Stimulated activated CD4-positive, alpha-beta T cell treated with anti-CD3 and anti-CD28 coated beads, Interleukin-4, amount 100 ng/mL, for 24 hours (primary cell): ENCODE data around the gene TMEM37.

Experiments used
- DNase-seq: peaks from one replicate; pipeline ENCODE4 v3.0.0-alpha.2; 2020

The TMEM37 gene

DNA sequence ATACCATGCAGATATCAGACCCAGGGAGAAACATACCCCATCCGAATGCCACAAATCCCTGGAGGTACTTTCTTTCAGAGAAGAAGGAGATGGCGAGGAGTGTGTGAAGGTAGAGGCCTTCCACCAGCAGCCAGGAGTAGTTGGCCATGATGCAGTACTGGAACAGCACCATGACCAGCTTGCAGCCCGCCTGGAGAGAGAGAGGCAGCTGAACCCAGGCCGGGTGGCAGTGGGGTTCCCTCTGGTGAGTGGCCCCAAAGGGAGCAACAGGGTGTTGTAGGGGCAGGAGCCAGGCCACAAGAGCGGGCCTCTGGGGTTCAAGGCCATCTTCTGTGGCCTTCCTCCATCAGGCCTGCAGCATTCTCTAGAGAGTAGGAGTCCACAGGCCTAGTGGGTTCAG, 30.2 kb downstream of the TMEM37 start:
- DNase-seq = no peak

DNA sequence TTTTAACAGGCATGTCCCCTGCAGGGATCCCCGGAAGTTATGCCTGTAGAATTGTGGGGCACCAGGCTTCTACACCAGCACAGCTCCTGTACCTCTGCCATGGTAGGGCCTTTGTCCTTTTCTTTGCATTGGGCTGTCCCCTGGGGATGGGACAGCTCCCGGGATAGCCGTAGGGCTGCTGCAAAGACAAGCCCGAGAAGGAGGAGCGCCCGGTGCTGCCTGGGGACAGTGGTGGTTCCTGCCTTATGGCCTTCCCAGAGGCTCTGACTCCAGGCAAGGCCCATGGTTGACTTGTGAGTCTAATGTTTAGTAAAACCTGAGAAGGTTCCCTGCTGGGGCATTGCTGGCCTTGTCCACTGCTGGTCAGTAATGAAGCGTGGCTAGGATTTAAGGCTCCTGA, 30.9 kb downstream of the TMEM37 start:
- DNase-seq = no peak

DNA sequence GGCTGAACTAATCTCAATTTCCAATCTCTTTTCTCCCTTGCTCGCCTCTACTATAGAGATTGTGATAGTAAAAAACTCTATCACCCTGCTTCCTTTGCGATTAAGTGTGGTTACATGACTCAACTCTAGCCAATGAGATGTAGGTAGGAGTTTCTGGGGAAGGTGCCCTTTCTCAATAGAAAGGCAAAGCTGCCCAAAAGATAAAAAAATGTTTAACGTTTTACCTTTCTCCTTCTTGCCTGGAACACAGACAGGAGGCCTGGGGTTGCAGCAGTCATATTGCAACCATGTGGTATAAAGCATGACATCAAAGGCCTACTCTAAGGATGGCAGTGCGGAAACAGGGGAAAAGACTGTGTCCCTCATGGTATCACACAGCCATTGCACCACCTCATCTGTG, 31.5 kb downstream of the TMEM37 start:
- DNase-seq = no peak

DNA sequence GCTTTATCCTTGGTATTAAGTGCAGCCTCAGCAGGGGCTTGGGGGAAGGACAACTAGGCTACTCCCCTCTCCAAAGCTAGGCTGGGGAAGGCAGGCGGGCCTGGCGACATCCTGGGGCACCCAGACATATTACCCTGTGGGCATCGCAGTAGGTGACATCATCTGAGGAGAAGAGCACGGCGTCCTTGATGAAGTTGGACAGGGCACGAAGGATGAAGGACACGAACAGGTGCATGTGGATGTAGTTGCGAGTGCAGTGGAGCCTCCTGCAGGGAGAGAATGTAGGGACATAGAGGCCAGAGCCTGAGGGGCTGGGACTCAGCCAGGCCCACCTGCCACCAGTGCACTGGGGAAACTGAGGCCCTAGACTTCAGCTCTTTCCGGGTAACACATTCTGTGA, 32.3 kb downstream of the TMEM37 start:
- DNase-seq = no peak

DNA sequence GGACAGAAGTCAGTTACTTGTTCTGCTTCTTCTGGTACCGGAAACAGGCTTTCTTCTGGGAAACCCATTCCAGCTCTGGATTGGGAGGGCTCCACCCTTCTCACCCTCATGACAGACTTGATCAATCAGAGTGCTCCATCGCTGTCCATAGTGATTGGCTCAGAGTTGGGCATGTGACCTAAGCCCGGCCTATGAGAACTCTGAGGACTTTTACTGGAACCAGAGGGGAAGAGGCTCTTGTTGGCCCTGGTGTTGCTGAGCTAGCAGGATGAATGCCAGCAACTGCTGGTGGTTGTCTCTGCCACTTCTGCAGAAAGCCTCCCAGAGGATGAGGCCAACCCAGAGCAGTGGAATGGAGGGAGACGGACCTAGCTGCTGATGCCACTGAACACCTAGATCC, 33.3 kb downstream of the TMEM37 start:
- DNase-seq = no peak

DNA sequence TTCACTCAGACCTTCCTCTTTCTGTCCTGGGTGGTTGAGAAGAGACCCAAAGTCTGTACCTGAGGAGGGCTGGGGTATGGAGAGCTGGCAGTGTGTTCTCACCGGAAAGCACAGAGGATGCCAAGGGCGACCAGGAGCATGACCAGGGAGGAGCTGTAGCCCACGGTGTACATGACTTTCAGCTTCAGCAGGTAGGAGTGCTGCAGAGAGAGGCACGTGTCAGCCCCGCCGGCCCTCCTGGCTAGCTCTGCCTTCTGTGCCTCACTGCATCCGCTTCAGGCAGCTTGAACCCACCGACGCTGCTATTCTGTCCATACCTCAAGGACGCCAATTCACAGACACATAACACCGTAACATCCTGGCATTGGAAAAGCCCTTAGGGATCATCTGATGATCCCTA, 34.0 kb downstream of the TMEM37 start:
- DNase-seq = no peak

DNA sequence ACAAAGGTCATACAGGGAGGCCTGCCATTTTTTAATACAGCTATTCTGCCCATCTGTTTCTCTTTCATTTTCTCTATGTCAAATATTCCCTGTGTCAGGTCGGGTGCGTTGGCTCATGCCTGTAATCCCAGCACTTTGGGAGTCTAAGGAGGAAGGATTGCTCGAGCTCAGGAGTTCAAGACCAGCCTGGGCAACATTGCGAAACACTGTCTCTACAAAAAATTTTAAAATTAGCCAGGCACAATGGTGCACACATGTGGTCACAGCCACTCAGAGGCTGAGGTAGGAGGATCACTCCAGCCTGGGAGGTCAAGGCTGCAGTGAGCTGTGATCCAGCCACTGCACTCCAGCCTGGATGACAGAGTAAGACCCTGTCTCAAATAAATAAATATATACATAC, 34.7 kb downstream of the TMEM37 start:
- no peak for DNase-seq

DNA sequence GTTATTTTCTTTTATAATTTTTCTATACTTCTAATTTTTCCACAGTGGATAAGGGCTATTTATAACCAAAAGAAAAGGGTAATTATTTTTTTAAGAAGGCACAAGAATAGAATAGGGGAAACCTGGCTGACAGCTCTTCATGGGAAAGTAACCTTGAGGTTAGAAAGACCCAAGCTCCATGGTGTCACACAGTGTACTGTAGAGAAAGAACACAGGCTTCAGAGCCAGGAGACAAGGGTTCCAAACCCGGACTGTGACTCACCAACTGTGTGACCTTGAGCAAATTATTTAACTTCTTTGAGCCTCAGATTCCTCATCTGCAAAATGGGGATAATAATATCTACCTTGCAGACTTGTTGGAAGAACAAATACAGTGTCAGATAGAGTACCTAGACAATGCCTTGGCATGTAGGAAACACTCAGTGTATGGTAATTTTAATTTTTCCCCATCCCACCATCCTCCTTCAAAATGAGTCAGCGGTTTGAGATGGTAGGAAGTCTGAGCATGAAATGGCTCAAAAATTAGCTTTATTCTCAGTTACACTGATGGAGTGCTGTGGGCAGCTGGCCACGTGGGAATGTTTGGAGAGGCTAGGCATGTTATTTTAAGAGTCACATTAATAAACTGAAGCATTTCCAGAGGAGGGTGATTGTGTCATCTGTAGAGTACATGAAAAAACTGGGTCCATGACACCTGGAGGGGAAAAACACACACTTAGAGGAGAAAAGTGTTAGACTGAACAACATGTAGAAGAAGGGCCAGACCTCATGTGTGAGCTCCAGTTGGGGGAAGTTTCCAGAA, 36.7 kb downstream of the TMEM37 start:
- no peak for DNase-seq

DNA sequence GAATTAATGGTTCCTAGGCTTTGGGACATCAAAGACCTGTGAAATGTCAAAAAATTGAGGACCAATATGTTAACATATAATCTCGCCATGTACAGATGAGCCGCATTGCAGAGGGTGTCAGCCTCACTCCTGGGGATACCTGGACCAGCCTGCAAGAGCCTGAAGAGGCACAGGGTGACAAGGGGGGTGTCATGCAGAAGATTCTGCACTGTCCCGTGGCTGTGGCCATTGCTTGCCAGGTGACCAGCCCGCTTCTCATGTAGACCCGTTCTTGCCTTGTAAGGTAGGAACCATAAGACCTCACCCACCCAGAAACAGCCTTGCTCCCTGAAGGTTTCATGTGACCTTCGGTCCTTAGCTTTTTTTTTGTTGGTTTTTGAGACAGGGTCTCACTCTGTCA, 37.5 kb downstream of the TMEM37 start:
- DNase-seq = no peak

DNA sequence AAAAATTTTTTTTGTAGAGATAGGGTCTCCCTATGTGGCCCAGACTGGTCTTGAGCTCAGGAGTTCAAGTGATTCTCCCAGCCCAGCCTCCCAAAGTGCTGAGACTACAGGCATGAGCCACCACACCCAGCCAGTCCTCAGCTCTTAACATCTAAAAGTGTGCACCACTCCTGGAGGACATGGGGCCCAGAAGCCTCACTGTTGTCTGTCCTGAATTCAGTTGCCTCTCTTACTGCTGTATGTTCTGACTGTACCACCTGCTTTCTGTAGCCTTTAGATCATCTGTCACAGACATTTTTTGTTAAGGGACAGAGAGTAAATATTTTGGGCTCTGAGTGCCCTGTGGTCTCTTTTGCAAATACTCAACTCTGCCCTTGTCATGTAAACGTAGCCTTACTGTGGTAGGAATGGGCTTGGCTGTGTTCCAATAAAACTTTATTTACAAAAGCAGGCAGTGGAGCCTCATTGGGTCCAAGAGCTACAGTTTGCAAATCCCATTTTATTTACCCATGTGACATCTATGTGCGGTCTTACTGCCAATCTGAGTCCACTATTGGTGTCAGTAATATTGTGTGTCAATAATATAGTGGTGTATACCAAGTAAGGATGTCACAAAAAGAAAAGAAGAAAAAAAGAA, 38.1 kb downstream of the TMEM37 start:
- DNase-seq = no peak

DNA sequence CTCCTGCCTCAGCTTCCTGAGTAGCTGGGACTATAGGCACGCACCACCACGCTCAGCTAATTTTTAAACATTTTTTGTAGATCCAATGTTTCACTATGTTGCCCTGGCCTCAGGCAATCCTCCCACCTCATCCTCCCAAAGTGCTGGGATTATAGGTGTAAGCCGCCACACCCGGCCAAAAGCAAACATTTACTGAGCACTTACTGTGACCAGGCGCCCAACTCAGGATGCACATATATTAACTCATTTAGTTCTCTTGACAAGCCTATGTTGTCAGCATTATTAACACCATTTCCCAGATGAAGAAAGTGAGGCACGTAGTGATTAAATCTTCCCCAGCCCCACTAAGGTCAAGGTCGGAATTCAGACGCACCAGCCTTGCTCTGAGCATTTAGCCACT, 41.1 kb downstream of the TMEM37 start:
- DNase-seq = no peak

DNA sequence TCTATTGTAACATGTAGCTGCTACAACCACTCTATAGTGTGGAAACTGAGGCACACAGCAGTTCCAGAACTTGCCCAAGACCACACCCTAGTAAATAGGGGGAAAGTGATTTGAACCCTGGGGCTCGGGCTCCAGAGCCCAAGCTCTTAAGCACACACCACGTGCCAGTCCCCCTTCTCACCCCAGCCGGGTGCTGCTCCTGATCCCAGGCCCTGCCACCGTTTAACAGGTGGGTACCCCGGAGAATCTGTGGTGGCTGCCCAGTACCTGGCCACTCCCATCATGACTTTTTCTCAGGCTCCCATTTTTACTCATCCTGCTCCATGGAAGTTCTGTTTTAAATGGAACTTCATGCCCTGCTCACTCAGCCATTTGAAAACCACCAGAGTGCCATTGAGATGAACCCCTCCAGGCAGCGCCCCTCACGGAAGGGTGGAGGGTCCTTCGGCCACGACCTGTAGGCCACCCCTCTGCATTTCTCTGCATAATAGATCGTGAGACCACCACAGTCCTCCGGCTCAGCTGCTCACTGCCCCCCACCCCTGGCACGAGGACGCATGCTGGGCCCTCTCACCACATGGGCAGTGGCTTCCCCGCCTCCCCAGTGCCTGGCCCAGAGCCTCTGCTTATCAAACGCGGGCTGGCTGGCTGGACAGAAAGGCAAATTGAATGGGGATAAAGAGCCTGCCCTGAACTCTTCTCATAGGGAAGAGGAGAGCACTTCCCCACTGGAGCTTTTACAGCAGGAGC, 42.1 kb downstream of the TMEM37 start:
- no peak for DNase-seq

DNA sequence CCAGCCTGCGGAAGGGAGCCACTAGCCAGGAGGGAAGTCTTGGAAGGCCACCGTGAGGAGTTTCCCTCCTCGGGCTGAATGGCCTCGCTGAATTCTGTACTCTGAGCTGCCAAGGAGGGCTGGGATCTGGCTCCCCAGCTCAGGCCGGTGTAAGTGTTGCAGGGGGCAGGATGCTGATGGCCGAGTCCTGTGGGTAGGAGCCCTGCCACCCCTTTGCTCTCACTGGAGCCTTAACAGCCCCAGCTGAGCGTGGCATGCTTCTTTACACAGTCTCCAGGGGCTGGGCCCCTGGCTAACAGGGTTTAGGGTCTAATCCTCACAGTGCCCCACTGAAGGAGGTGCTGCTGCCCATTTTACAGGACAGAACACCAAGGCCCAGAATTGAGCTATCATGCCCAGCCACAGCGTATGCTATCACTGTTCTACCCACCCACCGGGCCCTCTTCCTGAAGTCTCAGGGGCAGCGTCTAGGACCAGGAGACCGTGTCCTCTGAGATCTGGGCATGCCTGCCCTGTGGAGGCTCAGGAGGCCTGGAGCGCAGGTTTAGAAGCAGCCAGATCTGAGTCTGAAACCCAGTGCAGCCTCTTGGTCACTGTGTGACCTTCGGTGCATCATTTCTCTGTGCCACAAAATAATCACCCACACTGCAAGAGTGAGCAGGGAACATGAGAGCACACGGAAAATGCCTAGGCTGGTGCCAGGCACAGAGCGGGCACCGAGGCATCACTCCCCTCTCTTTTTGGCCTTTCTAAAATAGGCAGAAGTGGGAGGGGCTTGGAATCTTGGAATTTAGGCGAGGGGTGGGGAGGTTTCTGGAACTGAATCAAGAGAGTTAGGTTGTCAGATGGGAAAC, 42.9 kb downstream of the TMEM37 start:
- no peak for DNase-seq

DNA sequence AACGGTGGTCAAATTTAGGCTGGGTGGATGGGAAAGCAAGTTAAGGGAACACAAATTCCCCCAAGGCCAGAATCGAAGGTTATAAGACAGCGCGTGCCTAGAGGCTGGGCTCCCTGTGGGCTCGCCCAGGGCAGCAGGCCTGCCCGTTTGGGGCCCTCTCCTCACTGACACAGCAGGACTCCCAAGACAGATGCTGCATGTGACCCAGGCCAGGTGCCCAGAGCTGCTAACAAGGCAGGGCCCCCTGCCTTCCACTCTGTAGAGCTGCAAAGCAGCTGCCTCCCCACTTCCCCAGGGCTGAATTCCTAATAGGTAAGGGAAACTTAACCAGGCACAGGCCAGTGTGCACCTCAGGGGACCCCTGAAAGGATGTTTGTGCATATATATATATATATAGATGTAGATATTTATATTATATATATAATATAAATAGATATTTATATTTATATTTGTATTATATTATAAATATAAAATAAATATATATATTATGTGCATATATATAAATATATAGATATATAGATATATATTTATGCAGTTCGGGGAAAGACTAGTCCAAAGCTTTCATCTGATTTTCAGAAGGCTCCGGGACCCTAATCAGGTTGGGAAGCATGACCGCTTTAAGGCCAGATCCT, 43.7 kb downstream of the TMEM37 start:
- no peak for DNase-seq

DNA sequence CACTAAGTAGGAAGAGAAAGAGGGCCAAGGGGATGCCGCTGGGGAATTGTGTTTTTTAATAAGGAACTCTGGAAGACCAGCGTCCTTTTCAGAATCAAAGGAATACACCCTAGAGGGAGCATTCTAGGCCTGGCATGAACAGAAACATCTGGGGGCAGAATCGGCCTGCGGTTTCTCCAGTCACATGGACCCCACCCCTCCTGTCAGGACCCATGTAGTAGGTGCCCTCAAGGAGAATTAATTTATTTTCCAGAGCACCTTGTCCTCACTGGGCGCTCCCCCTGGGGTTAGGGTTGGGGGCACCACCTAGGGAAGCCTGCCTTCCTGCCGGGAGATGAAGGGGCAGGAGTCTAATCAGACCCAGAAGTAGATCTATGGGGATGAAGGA, 44.2 kb downstream of the TMEM37 start:
- no peak for DNase-seq

DNA sequence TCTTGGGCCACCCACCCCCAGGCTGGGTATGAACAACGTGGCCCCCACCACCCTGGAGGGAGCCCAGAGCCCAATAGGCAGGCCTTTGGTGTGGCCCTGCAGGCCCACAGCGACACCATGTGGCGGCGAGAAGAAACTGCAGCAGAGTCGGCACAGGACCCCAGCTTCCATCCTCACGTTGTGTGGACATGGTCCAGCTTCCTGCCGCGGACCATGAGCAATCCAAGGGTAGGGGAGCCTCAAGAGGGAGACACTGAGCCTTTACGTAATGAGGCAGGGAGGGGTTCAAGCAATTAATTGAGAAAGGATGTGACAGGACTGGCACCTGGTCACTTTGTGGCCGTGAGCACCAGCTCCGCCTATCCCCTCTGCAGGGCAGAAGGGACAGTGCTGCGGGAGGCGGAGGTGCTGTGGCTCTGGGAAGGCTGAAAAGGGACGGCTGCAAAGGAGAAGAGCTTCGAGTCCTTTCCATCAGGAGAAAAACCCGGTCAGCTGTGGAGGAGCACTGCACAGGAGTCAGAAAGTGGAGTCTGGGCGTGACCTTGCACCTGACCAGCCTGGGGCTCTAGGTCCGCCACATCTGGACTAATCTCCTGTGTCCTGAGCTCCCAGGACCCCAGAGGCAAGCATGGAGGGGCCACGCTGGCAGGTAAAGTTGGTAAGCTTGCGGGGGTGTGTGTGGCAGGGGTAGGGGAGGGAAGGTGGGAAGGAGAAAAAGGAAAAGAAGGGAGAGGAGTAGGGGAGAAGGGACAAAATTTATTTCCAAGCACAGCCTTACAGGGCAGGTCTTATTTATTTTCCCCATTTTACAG, 44.9 kb downstream of the TMEM37 start:
- no peak for DNase-seq

DNA sequence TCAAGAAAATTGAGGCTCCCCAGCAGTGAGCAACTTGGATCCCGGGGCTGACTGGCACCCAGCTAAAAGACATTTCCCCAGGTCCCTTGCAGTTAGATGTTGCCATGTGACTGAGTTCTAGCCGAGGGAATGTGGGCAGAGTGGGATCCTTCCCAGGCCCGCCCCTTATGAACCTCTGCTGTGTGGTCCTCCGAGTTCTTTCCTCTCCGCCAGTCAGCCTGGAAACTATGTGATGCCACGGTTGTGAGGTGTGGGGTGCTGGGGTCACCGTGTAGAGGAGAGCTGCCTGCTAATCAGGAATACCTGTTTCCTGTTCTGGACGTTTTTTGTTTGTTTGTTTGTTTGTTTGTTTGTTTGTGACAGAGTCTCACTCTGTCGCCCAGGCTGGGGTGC, 45.5 kb downstream of the TMEM37 start:
- no peak for DNase-seq

DNA sequence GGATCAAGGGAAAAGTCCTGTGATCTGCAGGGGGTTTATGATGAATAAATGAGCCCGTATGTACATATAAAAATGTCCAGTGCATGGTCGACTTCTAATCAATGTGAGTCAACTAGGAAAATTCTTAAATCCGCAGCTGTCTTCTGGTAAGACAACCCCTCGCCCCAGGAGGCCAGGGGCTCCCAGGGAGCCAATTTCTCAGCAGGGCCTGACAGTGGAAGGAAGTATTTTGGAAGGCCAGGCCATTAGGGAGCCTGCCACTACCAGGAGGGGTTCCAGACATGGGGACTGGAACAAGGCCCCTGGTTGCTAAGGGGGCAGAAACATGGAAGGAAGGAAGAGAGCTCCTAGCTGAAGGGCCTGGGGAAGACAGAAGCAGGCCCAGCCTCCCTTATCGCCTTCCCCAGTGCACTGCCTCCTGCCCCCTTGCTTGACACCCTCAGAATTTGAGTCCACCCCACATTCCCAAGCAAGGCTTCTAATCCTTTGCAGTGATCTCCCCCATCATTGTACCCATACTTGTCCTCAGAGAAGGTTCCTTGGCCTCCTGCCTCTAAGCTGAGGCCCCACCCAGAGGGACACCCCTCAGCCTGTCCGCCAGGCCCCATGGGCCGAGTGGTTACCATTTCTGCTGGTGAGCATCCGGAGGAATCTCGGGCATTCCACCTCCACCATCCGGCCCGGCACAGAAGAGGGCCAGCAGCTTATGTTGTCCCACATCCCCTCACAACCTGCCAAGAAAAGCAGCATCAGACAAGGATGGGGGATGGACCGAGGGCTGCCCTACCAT, 46.7 kb downstream of the TMEM37 start:
- DNase-seq = no peak

DNA sequence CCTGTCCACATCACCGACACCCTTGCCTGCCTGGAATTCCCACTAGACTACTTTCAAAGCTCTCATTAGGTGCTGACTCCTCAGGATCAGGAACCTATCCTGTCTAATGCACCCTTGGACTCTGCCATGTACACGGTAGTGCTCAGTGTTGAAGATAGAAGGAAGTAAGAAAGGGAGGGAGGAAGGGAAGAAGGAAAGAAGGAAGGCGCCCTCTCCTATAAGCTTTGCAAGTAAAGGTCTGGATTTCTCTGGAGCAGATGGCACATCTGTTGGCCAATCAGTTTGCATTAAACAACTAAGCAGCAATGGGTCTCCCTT, 47.3 kb downstream of the TMEM37 start:
- DNase-seq = no peak

DNA sequence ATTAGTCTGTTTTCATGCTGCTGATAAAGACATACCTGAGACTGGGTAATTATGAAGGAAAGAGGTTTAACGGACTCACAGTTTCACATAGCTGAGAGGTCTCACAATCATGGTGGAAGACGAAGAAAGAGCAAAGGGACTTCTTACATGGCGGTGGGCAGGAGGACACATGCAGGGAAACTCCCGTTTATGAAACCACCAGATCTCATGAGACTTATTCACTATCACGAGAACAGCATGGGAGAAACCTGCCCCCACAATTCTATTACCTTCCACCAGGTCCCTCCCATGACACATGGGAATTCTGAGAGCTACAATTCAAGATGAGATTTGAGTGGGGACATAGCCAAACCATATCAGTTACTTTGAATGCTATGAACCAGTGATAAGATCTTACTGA, 48.5 kb downstream of the TMEM37 start:
- no peak for DNase-seq

DNA sequence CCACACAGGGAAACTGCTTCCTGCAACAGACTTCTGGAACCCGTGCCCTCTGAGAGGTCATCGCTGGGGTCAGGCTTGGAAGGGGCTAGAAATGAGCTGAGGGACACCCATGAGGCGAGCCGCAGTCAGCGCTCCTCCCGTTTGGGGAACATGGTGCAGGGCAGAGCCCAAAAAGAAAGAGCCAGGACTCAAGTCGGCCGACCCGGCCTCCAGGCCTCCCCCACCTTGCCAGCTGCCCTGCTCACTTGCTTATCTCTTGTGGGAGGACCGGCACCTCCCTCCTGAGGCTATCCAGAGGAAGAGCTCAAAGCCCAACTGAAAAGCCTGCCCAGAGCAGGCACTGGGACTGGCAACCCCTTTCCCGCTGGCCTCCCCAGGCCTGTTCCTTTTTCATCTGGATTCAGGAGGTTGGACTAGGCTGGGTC, 49.1 kb downstream of the TMEM37 start:
- DNase-seq = no peak
